Ishikawa (cell line): Measurements from ENCODE around the gene UBE2M.

ENCODE experiments used
- CEBPB ChIP-seq: IDR thresholded peaks from 2 replicates; pipeline ENCODE4 v1.6.1; 2012
- CREB1 ChIP-seq: IDR thresholded peaks from 2 replicates; pipeline ENCODE4 v1.6.1; 2012; ENCODE audit warnings: low read depth
- EGR1 ChIP-seq: IDR thresholded peaks from 2 replicates; pipeline ENCODE4 v1.6.1; 2012
- EP300 ChIP-seq: IDR thresholded peaks from 2 replicates; pipeline ENCODE4 v1.6.1; 2012; ENCODE audit warnings: borderline replicate concordance
- FOXM1 ChIP-seq: IDR thresholded peaks from 2 replicates; pipeline ENCODE4 v1.6.1; 2012; ENCODE audit warnings: low read depth, borderline replicate concordance
- NFIC ChIP-seq: IDR thresholded peaks from 2 replicates; pipeline ENCODE4 v1.6.1; 2012
- RAD21 ChIP-seq: IDR thresholded peaks from 2 replicates; pipeline ENCODE4 v1.6.1; 2012; ENCODE audit warnings: low read depth
- TAF1 ChIP-seq: IDR thresholded peaks from 2 replicates; pipeline ENCODE4 v1.6.1; 2012; ENCODE audit warnings: low read depth, mild to moderate bottlenecking
- TCF12 ChIP-seq: IDR thresholded peaks from 2 replicates; pipeline ENCODE4 v1.6.1; 2012; ENCODE audit warnings: low read depth
- TEAD4 ChIP-seq: IDR thresholded peaks from 2 replicates; pipeline ENCODE4 v1.6.1; 2012
- YY1 ChIP-seq: IDR thresholded peaks from 2 replicates; pipeline ENCODE4 v1.6.1; 2012; ENCODE audit warnings: low read depth
- ZBTB7A ChIP-seq: IDR thresholded peaks from 2 replicates; pipeline ENCODE4 v1.6.1; 2012; ENCODE audit warnings: low read depth
- TF ChIP-seq, protein P1 (sequence below): IDR thresholded peaks from 2 replicates; pipeline ENCODE4 v1.6.1; 2012; ENCODE audit warnings: low read depth, mild to moderate bottlenecking
- TF ChIP-seq, protein P2 (sequence below): IDR thresholded peaks from 2 replicates; pipeline ENCODE4 v1.6.1; 2012
- TF ChIP-seq, protein P3 (sequence below): IDR thresholded peaks from 2 replicates; pipeline ENCODE4 v1.6.1; 2012

Gene UBE2M

DNA sequence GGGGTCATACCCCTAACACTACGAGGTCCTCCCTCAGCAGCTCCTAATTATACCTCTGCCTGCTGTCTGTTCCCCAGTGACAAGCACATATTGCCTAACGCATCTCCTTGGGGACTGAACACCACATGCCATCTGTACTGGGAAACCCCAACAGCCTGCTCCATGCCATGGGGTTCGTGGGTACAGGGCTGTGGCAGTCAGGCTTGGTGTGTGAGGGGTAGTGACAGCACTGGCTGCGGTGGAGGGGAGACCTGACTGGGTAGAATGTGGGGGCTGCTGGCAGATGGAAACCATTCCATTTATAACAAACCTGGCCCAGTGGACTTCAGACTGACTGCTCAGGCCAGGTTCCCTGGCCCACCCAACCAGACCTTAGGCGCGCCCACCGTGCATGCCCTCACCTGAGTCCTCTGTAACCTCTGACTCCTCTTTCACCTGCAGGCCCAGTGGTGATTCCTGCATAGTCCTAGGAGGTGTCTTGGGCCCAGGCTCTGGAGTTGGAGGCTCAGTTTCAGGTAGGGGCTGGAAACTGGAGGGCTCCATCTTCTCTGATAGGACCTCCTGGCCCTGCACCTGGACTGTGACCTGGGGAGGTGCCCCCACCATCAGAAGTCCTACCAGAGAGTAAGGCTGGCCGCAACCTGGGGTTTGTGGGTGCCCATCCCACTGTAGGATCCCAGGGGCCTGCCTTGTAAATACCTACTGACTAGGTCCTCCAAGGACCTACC is 11.7 kb upstream of the UBE2M start:
- TF ChIP-seq FOXM1, result no peak
- no peak for TF ChIP-seq TEAD4
- no peak for TF ChIP-seq TCF12
- TF ChIP-seq YY1, result no peak
- no peak for TF ChIP-seq TAF1
- no peak for TF ChIP-seq CEBPB
- TF ChIP-seq RAD21, result no peak
- TF ChIP-seq, protein P1, sequence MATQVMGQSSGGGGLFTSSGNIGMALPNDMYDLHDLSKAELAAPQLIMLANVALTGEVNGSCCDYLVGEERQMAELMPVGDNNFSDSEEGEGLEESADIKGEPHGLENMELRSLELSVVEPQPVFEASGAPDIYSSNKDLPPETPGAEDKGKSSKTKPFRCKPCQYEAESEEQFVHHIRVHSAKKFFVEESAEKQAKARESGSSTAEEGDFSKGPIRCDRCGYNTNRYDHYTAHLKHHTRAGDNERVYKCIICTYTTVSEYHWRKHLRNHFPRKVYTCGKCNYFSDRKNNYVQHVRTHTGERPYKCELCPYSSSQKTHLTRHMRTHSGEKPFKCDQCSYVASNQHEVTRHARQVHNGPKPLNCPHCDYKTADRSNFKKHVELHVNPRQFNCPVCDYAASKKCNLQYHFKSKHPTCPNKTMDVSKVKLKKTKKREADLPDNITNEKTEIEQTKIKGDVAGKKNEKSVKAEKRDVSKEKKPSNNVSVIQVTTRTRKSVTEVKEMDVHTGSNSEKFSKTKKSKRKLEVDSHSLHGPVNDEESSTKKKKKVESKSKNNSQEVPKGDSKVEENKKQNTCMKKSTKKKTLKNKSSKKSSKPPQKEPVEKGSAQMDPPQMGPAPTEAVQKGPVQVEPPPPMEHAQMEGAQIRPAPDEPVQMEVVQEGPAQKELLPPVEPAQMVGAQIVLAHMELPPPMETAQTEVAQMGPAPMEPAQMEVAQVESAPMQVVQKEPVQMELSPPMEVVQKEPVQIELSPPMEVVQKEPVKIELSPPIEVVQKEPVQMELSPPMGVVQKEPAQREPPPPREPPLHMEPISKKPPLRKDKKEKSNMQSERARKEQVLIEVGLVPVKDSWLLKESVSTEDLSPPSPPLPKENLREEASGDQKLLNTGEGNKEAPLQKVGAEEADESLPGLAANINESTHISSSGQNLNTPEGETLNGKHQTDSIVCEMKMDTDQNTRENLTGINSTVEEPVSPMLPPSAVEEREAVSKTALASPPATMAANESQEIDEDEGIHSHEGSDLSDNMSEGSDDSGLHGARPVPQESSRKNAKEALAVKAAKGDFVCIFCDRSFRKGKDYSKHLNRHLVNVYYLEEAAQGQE, result no peak
- TF ChIP-seq, protein P2, sequence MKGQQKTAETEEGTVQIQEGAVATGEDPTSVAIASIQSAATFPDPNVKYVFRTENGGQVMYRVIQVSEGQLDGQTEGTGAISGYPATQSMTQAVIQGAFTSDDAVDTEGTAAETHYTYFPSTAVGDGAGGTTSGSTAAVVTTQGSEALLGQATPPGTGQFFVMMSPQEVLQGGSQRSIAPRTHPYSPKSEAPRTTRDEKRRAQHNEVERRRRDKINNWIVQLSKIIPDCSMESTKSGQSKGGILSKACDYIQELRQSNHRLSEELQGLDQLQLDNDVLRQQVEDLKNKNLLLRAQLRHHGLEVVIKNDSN, result no peak
- TF ChIP-seq CREB1, result no peak
- no peak for TF ChIP-seq EP300
- TF ChIP-seq NFIC, result no peak
- no peak for TF ChIP-seq EGR1
- TF ChIP-seq ZBTB7A, result no peak
- TF ChIP-seq, protein P3, sequence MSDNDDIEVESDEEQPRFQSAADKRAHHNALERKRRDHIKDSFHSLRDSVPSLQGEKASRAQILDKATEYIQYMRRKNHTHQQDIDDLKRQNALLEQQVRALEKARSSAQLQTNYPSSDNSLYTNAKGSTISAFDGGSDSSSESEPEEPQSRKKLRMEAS, result no peak

DNA sequence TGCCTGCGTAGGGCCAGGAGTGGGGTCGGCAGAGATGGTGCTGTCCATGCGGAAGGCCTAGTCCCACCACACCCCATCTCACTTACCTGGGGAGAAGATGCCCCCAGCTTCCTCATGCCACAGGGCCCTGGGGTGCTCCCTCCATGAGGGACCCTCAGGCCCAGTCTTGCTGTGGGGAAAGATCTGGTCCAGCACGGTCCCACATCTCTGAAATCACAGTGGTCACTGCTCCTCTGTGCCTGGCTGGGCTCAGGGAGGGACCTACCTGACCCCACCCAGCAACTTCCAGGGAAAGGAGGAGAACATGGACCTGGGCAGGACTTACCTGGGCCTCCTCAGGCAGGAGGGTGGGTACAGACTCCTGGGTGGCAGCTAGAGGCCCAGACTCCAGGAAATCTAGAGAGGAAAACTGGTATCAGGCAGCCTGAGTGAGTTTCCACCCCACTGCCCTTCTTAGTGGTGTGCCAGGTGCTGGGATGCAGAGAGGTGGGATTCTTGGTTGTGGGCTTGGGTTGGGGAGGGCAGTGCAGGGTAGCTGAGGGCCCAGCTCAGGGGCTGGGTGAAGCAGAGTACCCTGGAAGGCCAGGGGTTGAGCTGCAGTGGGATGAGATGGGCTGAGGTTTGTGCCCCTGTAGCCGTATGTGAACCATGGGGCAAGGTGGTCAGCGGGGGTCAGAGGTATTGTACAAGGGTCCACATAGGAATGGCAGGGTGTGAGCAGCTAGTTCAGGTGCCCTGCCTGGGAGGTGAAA is 11.0 kb upstream of the UBE2M start:
- TF ChIP-seq YY1 (no peak), ZBTB7A (no peak), NFIC (no peak), CEBPB (no peak), TEAD4 (no peak), RAD21 (no peak), EGR1 (no peak), FOXM1 (no peak), TCF12 (no peak), EP300 (no peak), TAF1 (no peak), CREB1 (no peak)
- TF ChIP-seq, protein P3, result no peak
- TF ChIP-seq, protein P2, result no peak
- TF ChIP-seq, protein P1, result no peak

DNA sequence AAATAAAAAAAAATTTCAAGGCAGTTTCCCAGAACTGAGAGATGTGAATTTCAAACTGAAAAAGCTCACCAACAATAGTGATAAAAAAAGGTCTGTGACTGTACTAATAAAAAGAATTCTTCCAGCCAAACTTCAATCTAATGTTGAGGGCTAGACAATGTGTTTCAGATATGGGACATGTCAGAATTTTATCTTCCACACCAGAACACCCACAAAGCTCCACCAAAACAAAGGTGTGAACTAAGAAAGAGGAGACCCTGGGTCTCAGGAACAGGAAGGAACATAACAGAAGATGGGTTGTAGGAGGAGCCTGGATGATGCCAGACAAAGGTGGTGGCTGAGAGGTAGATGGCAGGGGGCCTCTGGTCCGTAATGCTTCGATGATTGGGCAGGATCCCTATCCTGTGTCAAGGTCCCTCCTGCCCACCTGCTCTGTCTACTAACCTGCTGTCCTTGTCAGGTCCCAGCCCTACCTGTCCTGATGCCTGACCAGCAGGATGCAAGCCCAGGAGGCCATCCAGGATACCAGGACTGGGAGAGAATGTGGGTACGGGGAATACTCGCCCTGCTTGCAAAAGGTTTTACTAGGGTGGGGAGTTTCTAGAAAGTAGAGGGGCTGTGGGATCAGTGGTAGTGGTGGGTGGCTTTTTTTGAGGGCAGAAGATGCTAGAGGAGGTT is 10.2 kb upstream of the UBE2M start:
- TF ChIP-seq YY1, result no peak
- no peak for TF ChIP-seq RAD21
- no peak for TF ChIP-seq EGR1

DNA sequence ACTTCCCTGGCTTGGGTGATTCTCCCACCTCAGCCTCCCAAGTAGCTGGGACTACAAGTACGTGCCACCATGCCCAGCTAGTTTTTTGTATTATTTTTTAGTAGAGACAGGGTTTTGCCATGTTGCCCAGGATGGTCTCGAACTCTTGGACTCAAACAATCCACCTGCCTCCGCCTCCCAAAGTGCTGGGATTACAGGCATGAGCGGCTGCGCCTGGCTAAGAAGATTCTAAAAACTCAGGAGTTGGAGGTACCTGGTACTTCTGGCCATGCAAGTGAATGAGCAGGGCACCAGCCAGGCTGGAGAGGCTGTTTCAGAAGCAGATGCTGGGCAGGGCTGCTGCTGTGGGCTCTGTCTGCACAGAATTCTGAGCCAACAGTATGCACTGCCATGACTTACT is 8.6 kb upstream of the UBE2M start:
- no peak for TF ChIP-seq CREB1
- TF ChIP-seq FOXM1, result no peak

DNA sequence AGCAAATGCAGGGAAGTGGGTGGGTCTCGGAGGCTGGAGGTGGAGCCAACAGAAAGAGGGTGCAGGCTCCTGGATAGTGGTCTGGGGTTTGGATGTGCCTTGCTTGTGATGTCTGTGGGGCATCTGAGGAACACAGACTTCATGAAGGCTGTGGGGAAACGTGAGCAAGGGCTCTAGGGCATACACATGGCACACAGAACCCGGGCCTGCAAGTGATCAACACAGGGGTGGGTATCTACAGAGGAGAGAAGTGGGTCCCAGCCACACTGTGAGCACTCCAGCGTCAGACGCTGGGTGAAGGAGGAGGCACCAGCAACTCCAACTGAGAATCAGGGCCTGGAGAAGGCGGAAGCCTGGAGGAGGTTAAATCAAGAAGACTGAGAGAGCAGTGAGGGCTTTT is 5.4 kb upstream of the UBE2M start:
- TF ChIP-seq TEAD4 (no peak), CEBPB (no peak), EP300 (no peak), EGR1 (no peak), TAF1 (no peak), NFIC (no peak), CREB1 (no peak), YY1 (no peak), RAD21 (no peak), FOXM1 (no peak), TCF12 (no peak), ZBTB7A (no peak)
- TF ChIP-seq, protein P3, result no peak
- TF ChIP-seq, protein P1, result no peak
- TF ChIP-seq, protein P2, result no peak
